GM19351 (cell line): Measurements from ENCODE around the gene MYO1D.
A peak's percentile ranks its signal among the peaks of the same experiment; 100 is the strongest.

Source experiments
- ATAC-seq: cut with Tn5 transposase; IDR thresholded peaks from one replicate; pipeline ENCODE4 v1.9.1; 2021; ENCODE audit warnings: mild to moderate bottlenecking, moderate library complexity; ENCODE audit not compliant: unreplicated experiment

The MYO1D gene

DNA sequence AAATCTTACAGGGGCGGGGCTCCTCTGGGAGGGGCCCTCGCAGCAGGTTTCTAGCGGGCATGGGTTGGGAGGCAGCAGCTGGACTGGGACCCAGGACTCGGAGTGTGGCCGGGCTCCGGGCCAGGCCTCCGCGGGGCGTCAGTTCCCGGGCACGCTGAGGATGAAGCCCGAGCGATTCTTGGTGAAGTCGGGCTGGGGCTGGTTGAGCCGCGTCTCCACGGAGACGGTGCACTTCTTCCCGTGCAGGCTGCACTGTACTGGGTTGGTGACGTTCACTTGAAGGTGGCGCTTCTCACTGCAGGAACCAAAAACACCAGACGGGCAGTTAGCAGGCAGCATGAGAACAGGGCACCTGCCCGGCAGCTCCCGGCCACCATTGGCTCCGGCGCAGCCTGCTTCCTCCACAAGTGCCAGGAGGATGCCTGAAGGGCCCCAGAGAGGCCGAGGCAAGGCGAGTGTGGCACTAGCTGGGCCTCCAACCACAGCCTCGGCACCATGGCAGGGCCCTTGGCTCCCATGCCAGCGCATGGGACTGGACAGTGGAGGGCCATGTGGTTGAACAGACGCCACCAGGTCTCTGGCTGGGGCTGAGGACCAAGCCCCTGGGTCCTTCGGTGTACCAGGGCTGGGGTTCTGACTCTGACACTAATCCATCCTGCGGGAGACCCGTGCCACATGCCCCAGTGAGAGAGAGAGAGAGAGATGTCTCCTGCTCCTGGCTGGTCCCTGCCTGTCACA, 382.1 kb downstream of the MYO1D start:
- no peak for ATAC-seq

DNA sequence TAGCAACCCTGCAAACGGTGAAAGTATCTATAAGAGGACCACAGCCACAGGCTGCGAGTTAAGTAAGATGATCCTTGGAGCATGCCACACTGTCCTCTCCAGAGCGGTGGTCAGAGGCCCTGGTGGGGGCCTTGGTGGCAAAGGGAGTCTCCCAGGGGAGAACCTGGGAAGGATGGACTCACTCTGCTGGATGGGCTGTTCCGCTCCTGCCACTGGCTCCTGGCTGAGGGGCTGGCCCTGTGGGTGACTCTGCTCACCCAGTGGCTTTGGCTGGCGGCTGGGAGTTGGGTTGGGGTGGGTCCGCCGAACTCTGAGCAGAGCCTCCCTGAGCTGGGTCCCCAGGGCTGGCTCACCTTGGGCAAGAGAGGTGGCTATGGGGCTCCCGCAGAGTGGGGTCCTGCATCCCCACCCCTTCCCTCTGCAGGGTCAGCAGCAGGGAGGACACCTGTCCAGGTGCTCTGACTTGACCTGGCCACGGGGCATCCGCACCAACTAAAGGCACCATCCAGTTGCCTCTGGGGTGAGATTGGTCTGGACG, 382.9 kb downstream of the MYO1D start:
- no peak for ATAC-seq

DNA sequence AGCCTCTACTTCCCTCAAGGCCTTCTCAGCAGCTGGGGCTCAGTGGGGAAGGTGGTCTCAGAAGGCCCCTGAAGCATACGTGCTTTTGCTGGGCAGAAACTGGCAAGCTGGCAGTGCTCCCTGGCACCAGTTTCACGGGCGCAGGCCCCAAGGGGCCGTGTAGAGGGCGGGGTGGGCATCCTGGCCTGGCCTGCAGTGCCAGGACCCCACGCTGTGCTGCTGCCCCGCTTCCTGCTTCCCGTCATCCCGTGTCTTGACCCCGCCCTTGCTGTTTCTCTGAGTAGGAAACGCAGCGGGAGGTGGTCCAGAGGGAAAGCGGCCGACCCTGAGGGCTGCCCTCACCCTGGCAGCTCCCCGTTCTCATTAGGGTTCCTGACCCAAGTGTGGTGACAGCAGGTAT, 383.4 kb downstream of the MYO1D start:
- ATAC-seq = no peak

DNA sequence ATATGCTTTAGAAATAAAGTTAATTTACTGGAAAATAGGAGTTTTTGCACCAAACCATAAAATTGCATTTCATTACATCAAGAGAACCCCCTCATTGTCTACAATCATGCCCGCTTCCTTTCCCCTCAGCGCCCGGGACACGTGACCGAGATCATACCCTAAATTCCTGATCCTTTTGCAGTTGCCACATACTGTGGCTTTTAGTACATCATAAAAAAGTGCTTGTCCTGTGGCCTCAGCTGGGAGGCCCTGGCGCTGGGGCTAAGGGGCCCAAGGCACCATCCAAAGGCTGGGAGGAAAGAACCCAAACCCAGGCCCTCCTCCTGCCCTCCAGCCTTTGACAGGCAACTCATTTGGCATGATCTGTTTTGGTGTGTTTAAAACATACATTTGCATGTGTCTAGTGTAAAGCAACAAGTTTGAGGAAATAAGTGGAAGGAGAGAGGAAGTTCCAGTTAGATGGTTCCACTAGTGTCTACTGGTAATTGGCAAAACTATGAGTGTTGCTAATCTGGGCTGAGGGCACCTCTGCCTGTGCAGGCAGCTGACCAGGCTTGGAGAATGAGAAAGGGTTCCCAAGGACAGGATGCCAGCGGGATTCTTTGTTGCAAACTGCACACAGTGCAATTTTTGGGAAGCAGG, 384.2 kb downstream of the MYO1D start:
- no peak for ATAC-seq

DNA sequence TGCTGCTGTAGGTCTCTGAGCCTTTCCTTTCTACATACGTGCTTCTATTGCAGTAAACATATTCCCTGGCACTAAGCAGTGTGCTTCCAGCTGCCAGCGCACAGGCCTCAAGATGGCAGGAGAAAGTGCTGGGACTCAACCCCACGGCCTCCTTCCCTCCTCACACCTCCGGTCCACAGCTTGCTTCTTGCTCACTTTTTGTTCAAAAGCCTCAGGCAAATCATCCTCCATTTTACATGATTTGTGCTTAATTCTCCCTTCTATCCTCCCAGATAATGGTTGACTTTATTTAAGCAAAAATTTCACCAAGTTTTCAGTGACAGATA, 384.7 kb downstream of the MYO1D start:
- no peak for ATAC-seq

DNA sequence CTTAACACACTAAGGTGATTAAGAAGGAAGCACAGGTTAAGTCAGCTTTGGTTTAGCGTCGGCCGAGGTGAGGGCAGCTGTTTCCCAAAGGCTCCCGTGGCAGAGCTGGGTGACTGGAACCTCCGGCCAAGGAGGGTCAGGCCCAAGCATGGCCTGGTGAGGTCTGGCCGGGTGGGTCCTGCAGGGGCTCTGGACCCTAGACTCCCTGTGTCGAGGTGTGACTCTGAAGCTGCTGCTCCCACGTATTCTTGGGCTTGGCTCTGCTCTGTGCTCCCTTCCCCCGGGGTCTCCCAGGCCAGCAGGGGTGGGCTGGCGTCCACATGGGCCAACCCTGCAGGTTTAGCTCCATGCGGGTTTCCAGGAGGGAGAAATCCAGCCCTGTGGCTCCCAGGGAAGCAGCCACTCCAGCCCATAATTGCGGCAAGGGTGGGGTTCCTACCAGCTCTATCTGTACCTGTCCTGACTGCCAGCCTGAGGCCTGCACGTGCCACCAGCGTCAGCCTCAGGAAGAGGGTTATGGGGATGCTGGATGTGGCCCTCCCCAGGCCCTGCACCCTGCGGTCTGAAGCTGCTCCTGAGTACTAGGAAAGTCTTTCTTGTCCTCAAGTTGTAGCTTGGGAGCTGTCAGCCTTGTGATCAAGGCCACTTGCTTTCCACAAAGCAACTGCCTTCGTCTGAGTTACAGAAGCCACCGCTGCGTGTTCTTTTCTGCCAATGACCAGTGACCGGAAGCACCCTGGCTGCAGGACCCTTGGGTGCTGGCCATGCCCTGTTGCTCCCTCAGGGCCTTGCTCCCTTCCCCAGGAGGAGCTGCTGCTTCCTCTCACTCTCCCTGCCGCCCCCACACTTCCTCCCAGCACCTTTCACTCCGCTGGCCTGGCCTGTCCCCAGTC, 385.3 kb downstream of the MYO1D start:
- ATAC-seq = no peak

DNA sequence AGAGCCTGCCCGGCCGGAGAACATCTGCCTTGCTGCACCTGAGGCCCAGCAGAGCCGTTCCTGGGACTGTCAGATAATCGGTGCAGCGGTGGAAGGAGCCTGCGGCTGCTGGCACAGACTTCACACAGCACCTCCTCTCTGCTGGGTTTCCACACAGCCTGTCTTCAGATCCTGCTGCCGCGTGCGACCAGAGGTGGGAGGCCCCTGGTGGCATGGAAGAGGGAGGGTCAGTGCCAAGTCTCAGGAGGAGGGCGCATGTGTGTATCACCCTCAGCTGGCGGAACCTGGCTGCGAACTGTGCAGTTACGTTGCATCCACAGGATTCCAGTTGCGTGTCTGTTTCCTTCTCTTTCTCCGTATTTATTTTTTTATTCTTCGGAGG, 386.8 kb downstream of the MYO1D start:
- ATAC-seq = no peak

DNA sequence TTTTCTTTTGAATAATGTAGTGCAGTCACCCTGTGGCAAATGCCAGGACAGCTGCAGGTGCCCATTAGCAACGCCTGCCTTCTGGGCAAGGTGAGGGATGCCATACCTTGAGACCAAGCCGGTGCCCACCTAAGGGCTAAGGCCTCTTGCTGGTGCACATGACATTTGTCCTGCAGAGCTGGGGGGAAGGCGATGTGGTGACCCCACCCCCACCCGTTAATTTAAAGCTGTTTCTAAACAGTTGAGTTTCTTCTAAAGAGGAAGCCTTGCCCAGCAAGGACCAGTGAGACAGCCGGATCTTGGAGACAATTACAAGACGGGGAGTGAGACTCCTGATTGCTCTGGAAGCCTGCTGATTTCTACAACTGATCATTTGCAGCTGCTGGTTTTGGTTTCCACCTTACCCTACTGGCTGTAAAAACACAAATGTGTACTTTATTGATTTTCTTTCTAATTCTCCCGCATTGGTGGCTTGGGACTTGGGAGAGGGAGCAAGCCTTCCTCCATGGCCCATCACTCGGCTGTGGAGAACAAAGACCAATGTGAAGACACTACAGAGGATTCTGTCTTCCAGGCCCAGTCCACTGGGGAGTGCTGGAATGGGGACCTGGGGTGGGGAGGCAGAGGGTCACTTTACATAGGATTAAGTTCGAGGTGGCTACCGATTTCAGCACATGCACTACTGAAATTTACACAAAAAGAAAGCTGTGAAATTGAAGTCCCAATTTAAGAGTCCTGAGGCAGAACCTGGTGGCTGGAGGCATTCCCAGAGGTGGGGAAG, 387.4 kb downstream of the MYO1D start:
- no peak for ATAC-seq

DNA sequence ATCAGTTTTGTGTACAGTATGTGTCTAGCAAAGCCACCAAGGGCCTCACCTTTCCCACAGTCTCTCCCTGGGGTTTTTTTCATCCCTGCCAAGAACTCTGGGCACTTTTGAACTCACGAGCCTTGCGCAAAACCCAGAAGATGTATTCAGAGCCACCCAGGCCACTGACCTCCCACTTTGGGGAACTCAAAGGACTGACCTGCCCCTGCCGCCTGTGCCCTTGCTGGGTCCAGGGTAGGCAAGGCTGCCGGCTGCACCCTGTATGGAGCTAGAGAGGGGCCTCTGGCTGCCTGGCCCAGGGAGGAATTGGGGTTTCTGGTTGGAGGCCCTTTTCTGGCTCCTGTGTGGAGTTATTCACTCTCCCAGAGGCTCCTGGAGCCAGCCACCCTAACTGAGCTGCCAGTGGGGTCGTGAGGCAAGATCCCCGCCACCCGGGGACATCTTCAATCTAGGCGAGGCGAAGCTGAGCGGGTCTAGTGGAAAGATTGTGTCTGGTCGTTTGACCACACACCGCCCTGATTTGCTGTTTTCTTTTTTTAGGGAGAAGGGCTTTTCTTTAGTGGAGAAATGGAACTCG, 388.2 kb downstream of the MYO1D start:
- ATAC-seq = no peak

DNA sequence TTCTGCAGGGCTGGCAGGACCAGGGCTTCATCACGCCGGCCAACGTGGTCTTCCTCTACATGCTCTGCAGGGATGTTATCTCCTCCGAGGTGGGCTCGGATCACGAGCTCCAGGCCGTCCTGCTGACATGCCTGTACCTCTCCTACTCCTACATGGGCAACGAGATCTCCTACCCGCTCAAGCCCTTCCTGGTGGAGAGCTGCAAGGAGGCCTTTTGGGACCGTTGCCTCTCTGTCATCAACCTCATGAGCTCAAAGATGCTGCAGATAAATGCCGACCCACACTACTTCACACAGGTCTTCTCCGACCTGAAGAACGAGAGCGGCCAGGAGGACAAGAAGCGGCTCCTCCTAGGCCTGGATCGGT, 388.8 kb downstream of the MYO1D start:
- no peak for ATAC-seq

DNA sequence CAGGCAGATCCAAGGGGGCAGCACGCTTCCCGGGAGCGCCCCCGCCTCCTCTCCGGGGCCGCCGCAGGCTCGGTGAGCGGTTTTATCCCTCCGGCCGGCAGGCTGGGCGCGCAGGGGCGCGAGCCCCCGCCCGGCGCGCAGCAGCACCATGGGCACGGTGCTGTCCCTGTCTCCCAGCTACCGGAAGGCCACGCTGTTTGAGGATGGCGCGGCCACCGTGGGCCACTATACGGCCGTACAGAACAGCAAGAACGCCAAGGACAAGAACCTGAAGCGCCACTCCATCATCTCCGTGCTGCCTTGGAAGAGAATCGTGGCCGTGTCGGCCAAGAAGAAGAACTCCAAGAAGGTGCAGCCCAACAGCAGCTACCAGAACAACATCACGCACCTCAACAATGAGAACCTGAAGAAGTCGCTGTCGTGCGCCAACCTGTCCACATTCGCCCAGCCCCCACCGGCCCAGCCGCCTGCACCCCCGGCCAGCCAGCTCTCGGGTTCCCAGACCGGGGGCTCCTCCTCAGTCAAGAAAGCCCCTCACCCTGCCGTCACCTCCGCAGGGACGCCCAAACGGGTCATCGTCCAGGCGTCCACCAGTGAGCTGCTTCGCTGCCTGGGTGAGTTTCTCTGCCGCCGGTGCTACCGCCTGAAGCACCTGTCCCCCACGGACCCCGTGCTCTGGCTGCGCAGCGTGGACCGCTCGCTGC, 389.3 kb downstream of the MYO1D start:
- ATAC-seq = no peak

DNA sequence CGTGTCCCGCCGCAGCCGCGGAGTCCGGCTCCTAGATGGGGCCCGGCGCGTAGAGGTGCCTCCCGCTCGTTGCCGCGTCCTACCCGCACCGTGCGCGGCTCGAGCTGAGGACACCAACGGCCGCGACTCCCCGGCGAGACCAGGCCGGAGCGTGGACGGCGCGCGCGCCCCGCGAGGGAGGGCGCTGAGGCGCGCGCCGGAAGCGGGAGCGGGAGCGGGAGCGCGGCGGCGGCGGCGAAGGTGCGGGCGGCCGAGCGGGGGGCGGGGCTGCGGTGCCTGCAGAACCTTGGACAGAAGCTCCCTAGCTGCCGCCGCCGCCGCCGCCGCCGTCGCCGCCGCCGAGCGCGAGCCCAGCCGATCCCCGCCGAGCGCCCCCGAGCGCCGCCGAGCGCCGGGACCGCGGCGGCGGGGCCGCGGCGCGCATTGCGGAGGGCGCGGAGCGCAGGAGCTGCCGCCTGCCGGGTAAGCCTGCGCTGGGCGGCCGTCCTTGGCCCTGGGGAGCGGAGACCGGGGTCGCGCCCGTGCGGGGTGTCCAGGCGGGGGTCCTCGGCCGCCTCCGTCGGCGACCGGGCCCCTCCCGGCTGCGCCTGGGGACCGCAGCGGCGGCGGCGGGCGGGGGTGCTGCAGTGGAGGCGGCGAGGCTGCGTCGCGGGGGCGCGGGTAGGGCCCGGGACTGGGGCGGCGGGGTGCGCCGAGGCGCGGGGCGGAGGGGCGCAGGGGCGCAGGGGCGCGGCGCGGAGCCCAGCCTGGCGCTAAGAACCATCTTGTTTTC, 390.0 kb downstream of the MYO1D start, which contains the start of gene CDK5R1:
Gene CDK5R1 (plus strand): TSS at position 293 of the 772 bp plus-strand sequence. CDS start 628 bp downstream, outside the sequence.
- ATAC-seq = peak; percentile 45

DNA sequence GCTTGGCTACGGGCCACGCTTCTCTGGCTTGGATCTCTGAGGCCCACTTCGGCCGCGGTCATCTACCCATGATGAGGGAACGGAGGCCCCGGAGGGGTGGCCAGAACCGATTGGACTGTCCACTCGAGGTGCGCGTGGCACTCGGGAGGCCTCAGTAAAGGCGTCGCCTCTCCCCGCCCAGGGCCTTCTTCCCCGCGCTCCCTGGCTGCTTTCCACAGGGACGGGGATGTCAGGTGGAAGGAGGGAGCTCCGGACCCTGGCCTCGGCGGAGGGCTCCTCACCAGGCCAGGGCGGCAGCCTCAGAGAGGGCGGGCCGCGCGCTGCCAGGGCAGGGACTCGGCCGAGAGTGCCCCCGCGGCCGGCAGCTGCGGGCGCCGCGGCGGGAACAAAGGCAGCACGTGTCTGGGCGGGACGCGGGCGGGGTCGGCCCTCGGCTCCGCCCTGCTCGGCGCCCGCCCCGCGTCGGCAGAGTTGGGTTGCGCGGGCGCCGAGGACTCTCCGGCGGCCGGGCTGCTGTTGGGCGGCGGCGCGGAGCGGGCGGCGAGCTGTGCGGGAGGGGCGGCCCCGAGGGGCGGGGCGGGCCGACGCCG, 390.7 kb downstream of the MYO1D start:
- ATAC-seq = peak; percentile 50

DNA sequence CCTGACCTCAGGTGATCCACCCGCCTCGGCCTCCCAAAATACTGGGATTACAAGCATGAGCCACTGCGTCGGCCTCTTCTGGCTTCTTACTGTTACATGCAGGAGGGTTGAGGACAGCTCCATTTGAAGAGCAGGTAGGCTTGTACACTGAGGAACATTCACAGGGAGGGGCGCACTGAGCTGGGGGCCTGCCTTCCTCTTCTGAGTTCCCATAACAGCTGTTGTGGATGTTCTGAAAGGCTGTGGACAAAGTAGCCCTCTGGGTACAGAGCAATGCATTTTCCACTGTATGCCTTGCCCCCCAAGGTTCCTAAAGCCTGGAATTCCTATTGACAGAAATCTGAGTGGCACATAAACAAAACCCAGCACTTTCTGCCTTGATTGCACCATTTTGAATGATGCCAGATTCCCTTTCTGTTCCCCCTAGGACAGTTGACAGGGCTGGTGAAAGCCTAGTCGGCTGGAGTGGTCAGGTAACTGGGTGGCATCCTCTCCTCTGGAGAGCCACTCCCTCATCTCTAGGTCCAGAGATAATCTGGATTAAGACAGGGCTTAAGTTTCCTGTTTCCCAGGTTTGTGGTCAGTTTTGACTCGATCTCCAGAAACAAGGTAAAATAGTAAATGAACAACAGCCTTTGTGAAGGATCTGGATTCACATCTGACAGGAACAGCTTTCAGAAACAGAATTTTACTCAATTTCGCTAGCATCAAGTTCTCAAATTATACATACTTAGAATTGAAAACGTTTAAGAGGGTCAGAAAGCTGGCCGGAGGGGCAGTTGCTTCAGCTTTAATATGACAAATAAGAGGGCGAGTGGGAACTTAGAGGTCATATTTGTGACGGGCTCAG, 391.4 kb downstream of the MYO1D start:
- no peak for ATAC-seq

DNA sequence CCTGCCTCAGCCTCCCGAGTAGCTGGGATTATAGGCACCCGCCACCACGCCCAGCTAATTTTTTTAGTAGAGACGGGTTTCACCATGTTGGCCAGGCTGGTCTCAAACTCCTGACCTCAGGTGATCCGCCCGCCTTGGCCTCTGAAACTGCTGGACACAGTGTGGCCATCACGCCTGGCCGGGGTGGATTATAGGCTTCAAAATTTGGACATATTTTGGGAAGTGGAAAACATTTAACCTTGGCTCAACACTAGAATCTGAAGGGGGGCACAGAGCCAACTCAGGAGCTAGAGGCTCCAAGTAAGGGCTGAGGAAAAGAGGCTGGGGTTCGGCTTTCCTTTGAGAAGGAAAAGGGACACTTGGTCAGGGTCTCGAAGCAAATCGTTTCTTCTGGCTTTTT, 392.3 kb downstream of the MYO1D start:
- ATAC-seq = no peak

DNA sequence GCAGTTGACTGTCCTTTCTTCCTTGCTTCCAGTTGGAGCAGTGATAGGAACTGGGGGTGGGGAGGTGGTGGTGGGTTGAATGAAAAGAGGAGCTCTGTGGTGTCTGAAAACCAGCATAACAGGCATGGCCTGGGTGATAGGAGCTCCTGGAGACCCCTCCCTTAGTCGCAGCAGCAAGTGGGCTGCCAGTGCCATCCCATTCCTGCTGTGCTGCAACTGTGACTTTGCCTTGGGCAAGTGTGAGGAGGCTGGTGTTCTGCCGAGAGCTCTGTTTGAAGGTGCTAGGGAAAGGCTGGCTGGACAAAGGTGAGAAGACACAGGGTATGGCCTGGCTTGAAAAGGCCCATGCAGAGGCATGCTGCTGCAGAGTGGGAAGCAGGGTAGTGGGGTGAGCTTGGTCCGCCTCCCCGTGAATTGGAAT, 392.9 kb downstream of the MYO1D start:
- ATAC-seq = no peak

DNA sequence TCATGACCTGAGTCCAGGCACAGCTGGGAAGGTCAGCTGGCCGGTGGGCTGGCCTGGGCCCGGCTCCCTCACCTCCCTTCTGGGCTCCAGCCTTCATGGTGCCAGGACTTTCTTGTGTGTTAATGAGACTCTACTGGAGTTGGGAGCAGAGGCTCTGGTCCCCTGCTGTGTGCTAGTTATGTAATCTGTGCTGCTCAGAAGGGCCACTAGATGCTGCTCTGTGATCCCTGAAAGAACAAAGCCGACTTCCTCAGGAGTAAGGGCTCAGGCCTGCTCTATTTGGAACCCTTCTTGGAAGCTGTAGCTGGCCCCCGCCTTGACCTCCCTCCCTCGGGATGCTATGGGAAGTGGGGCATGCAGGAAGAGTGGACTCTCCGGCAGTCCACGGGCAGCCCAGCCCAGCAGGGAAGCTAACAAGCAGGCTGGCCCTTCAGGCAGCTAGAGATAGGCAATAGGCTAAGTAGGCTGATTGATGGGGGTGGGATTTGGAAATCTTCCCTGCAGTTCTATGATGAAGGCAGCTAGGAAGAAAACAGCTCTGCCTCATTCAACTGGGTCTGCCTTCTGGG, 393.4 kb downstream of the MYO1D start:
- ATAC-seq = no peak
